ENCODE results near the gene ACTR10. TPM values are rescaled to one million over a fixed set of nuclear protein-coding genes. Genes with fewer than 3 reads are reported as not detected.

The ACTR10 gene
- total and polyA plus RNA-seq, 7 experiments from 2014 or later = 40.0 to 90.8 (median 53.2) TPM

GRCh38 chr14:58282925-58283593 is 83.1 kb downstream of the ACTR10 start:
- intact Hi-C loops (cut with micrococcal nuclease) = loop anchor here in 1 of 2 donors (5.0 kb wide), 1 partner anchor 36 kb away; no protein-coding TSS in a partner anchor
- Mint-ChIP-seq H3K27ac (peak overlapping the region in 7 of 9 donors; percentile 1 to 96 (median 90)), H3K4me3 (peak overlapping the region in 4 of 10 donors; percentile 3 to 23 (median 19)), H3K9me3 (peaks cover 0 to 1% (median 0%) of the 10 kb centered on the region in 11 donors), H3K36me3 (peaks cover 23 to 48% (median 40%) of the 10 kb centered on the region in 5 donors), H3K27me3 (no peaks in the 10 kb centered on the region), H3K4me1 (peaks cover 53 to 88% (median 72%) of the 10 kb centered on the region in 7 donors)
- H3K36me3 ChIP-seq (ENCODE audit: control insufficient read depth in 2 of 3, insufficient read depth in 3 of 3, low read length in 3 of 3) = peaks cover 7 to 47% (median 23%) of the 10 kb centered on the region in 3 experiments
- no peaks in the 10 kb centered on the region for H3K27me3 ChIP-seq (ENCODE audit: control insufficient read depth in 2 of 2, insufficient read depth in 2 of 2, low read length in 2 of 2)
- H3K9me3 ChIP-seq (ENCODE audit: control insufficient read depth in 2 of 3, low read length in 3 of 3) = no peaks in the 10 kb centered on the region
- CTCF ChIA-PET = no interaction called here
- DNase-seq = no peak
- POLR2A ChIA-PET = interaction anchor here (1.0 to 4.1 kb wide), 2 partner anchors 10 to 15 kb away, joined by 3 to 21 read pairs; partner anchors contain the start of gene ARID4A
- peak overlapping the region; percentile 19 for H3K27ac ChIP-seq (ENCODE audit: low read depth, low read length)
- H3K4me3 ChIP-seq (ENCODE audit: low read length) = no peak overlapping the region
- peaks cover 7 to 42% of the 10 kb centered on the region in 2 donors for H3K4me1 ChIP-seq (ENCODE audit: control insufficient read depth in 2 of 2, insufficient read depth in 2 of 2, low read length in 2 of 2)
- no peak for ATAC-seq

GRCh38 chr14:58283730-58284129 is 83.8 kb downstream of the ACTR10 start:
- H3K4me3 ChIP-seq (ENCODE audit: low read length) = no peak overlapping the region
- peaks cover 51 to 89% (median 78%) of the 10 kb centered on the region in 7 donors for H3K4me1 Mint-ChIP-seq
- no peak for ATAC-seq
- H3K27me3 ChIP-seq (ENCODE audit: control insufficient read depth in 2 of 2, insufficient read depth in 2 of 2, low read length in 2 of 2) = no peaks in the 10 kb centered on the region
- peaks cover 25 to 51% (median 47%) of the 10 kb centered on the region in 5 donors for H3K36me3 Mint-ChIP-seq
- peak overlapping the region in 6 of 9 donors; percentile 2 to 96 (median 74) for H3K27ac Mint-ChIP-seq
- intact Hi-C loops (cut with micrococcal nuclease) = loop anchor here in 1 of 2 donors (5.0 kb wide), 1 partner anchor 36 kb away; no protein-coding TSS in a partner anchor
- peaks cover 10 to 45% of the 10 kb centered on the region in 2 donors for H3K4me1 ChIP-seq (ENCODE audit: control insufficient read depth in 2 of 2, insufficient read depth in 2 of 2, low read length in 2 of 2)
- CTCF ChIA-PET = no interaction called here
- POLR2A ChIA-PET = interaction anchor here (1.0 to 4.1 kb wide), 3 partner anchors 10 to 14 kb away, joined by 3 to 24 read pairs (median 21); partner anchors contain the start of gene ARID4A
- no peak overlapping the region for H3K4me3 Mint-ChIP-seq
- DNase-seq = no peak
- H3K9me3 ChIP-seq (ENCODE audit: control insufficient read depth in 2 of 3, low read length in 3 of 3) = no peaks in the 10 kb centered on the region
- H3K27me3 Mint-ChIP-seq = no peaks in the 10 kb centered on the region
- H3K9me3 Mint-ChIP-seq = peaks cover 0 to 1% (median 0%) of the 10 kb centered on the region in 11 donors
- no peak overlapping the region for H3K27ac ChIP-seq (ENCODE audit: low read depth, low read length)
- H3K36me3 ChIP-seq (ENCODE audit: control insufficient read depth in 2 of 3, insufficient read depth in 3 of 3, low read length in 3 of 3) = peaks cover 7 to 47% (median 23%) of the 10 kb centered on the region in 3 experiments

- Mint-ChIP-seq H3K9me3 (peaks cover 0 to 1% (median 0%) of the 10 kb centered on the region in 11 donors), H3K4me3 (peak overlapping the region in 5 of 10 donors; percentile 5 to 58 (median 26)), H3K36me3 (peaks cover 25 to 52% (median 51%) of the 10 kb centered on the region in 5 donors), H3K27ac (peak overlapping the region in 7 of 9 donors; percentile 54 to 96 (median 81)), H3K27me3 (no peaks in the 10 kb centered on the region), H3K4me1 (peaks cover 56 to 92% (median 83%) of the 10 kb centered on the region in 7 donors)
- ChIA-PET POLR2A (interaction anchor here (0.6 to 3.7 kb wide), 4 partner anchors 9 to 184 kb away, joined by 3 to 24 read pairs (median 4); partner anchors contain the start of gene ARID4A), CTCF (no interaction called here)
- Histone ChIP-seq H3K9me3 (ENCODE audit: control insufficient read depth in 2 of 3, low read length in 3 of 3) (no peaks in the 10 kb centered on the region), H3K36me3 (ENCODE audit: control insufficient read depth in 2 of 3, insufficient read depth in 3 of 3, low read length in 3 of 3) (peaks cover 7 to 49% (median 31%) of the 10 kb centered on the region in 3 experiments), H3K4me1 (ENCODE audit: control insufficient read depth in 2 of 2, insufficient read depth in 2 of 2, low read length in 2 of 2) (peaks cover 17 to 48% of the 10 kb centered on the region in 2 donors), H3K27me3 (ENCODE audit: control insufficient read depth in 2 of 2, insufficient read depth in 2 of 2, low read length in 2 of 2) (no peaks in the 10 kb centered on the region), H3K27ac (ENCODE audit: low read depth, low read length) (peak overlapping the region; percentile 19), H3K4me3 (ENCODE audit: low read length) (no peak overlapping the region)
- ATAC-seq = no peak
- DNase-seq = no peak
- intact Hi-C loops (cut with micrococcal nuclease) = no loop called here
These were observed 85.2 kb downstream of the ACTR10 start for GRCh38 chr14:58285132-58285531.

Other genes starting within 250 kb of the ACTR10 start
- gene ARMH4, start 47.9 kb upstream of the ACTR10 start, total RNA-seq = not detected
- 1 to 10 TPM in 1 of 2 donors, not detected in 1; 1.7 TPM for gene ARMH4, start 47.9 kb upstream of the ACTR10 start, polyA plus RNA-seq
- 100 to 1,000 TPM in 2 of 5 experiments, 10 to 100 TPM in 3; 76.5 to 357 (median 97.1) TPM for gene PSMA3, start 44.7 kb downstream of the ACTR10 start, total RNA-seq
- gene PSMA3, start 44.7 kb downstream of the ACTR10 start, polyA plus RNA-seq = 100 to 1,000 TPM; 161 to 163 TPM
- 10 to 100 TPM; 29.0 to 79.2 (median 73.3) TPM for gene ARID4A, start 98.4 kb downstream of the ACTR10 start, total RNA-seq
- gene ARID4A, start 98.4 kb downstream of the ACTR10 start, polyA plus RNA-seq = 10 to 100 TPM; 25.7 to 34.5 TPM
- not detected for gene TOMM20L, start 195.8 kb downstream of the ACTR10 start, total RNA-seq
- gene TOMM20L, start 195.8 kb downstream of the ACTR10 start, polyA plus RNA-seq = not detected
- 10 to 100 TPM; 22.1 to 42.5 (median 37.0) TPM for gene TIMM9, start 227.4 kb downstream of the ACTR10 start, total RNA-seq
- gene TIMM9, start 227.4 kb downstream of the ACTR10 start, polyA plus RNA-seq = 10 to 100 TPM; 63.7 to 89.8 TPM
- 10 to 100 TPM; 26.4 to 52.5 (median 34.8) TPM for gene KIAA0586, start 227.6 kb downstream of the ACTR10 start, total RNA-seq
- gene KIAA0586, start 227.6 kb downstream of the ACTR10 start, polyA plus RNA-seq = 10 to 100 TPM; 29.2 to 33.1 TPM